Stimulated activated CD4-positive, alpha-beta T cell treated with anti-CD3 and anti-CD28 coated beads, Interleukin-4, amount 100 ng/mL, for 1 hour (primary cell): ENCODE measurements around the gene EBF3.
"Not testable (repeated sequence)": the region's sequence is repeated elsewhere in the genome, so short reads cannot be mapped to it uniquely, and the experiment has no call there.

ENCODE experiments used
- DNase-seq: peaks from one replicate; pipeline ENCODE4 v3.0.0-alpha.2; 2020

EBF3 gene

DNA sequence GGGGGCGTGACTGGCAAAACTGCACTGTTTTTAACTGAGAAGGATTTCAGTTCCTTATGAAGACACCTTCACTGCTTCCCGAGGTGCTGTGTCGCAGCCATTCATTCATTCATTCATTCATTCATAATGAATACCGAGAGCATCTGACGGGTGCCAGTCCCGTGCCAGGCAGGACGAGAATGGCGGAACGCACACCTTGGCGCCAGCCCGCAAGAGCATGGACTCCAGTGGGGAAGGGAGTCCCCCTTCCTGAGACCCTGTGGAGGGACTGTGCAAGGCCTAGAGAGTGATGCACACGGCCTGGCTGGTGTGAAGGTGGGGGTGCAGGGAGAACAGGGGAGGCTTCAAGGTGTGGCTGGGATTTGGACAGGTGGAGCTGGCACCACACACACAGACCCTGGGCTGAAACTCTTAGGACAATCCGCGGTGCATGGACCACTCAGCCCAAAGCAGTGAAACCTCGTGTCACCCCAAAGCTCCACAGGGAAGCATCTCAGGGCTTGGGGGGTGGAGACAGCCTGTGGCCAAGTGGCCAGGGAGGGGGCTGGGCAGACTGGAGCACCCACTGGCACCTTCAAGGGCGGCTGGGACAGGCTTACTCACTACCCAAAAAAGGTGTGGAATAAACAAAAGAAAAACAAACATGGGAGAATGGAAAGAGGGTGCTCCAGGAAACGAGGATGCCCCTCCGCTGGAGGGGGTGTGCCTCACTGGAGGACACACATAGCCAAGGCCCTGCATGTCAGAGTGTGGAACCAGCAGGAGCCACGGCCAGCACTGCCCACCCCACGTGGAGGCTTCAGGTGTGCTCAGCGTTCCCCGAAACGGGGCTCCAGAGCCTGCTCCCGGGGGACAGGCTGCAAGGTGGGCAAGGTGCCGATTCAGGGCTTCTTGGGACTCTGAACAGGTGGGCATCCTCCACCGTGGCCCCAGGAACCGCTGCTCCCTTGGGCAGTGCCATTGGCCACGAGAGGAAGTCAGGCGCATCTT is 37.7 kb downstream of the EBF3 start:
- no peak for DNase-seq

DNA sequence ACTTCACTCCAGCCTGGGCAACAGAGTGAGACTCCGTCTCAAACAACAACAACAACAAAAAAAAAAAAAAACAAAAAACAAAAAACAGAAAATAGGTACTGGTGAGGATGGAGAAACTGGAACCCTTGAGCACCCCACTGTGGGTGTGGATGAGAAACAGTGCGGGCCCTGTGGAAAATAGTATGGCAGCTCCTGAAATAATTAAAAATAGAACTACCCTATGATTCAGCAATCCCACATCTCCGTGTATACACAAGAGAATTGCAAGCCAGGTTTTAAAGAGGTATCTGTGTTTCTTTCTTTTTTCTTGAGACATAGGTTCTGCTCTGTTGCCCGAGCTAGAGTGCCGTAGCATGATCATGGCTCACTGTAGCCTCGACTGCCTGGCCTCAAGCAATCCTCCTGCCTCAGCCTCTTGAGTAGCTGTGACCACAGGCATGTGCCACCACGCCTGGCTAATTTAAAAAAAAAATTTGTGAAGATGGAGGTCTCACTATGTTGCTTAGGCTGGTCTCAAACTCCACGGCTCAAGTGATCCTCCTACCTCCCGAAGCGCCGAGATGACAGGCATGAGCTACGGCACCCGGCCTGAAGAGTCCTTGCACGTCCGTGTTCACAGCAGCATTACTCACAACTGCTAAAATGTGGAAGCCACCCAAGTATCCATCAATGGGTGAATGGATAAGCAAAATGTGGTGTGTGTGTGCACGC is 39.5 kb downstream of the EBF3 start:
- no peak for DNase-seq

GRCh38 chr10:129922598-129923123 is 41.4 kb downstream of the EBF3 start:
- DNase-seq, result no peak

DNA sequence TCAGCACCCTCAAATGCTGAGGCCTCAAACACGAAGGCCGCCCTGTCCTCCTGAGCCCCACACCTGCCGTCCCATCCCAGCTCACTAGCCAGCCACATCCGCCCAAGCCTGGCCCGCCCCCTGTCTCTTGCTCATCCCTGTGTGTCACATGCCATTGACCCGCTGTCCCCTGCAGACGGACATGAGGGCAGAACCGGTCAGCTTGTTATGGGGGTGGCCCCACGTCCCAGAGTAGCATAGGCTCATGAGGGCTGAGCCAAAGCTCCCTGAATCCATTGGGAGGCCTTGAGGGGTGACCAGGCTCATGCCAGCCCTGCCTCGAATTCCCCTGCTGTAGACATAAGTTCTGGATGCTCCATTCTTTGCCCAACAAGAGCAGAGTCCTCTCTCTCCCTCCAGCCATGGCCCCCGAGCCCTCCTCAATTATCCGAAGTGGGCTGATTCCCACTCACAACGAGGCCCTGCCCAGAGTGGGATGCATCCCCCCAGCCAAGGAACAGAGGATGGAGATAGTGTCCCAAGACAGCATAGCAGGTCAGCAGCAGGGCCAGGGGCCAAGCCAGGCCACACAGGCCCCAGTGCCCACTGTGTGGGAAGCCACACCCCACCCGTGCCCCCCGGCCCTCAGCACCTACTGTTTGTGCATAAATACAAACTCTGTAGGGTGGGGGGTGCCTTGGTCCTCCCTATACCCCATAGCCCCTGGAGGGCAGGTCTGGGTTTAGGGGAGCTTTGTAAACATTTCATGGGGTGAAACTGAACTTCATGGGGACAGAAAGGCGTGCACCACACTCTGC is 42.1 kb downstream of the EBF3 start:
- DNase-seq, result no peak

DNA sequence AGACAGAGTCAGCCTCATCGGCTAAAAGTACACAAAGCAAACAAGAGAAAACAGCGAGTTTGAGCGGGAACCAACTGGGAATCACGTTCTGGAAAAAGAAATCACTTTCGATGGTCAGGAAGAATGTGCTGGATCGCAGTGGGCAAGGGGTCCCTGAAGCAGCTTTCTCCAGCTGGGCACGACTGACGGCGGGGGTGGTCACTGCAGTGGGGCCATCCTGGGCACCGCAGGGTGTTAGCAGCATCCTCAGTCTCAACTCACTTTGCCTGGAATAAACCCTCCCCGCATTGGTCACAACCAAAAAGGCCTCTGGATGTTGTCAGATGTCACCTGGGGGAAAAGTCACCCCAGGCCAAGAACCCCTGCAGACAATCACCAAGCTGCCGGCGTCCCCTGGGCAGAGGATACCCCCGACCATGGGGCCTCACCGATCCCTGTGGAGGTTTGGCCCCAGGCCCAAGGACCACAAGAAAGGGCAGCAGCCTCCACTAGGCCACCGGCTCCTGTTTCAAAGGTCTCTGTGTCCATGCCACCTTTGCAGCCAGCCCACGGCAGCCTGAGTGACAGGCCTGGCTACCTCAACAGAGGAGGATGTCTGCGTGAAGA is 42.9 kb downstream of the EBF3 start:
- no peak for DNase-seq

GRCh38 chr10:129920187-129920586 is 43.9 kb downstream of the EBF3 start:
- not testable (repeated sequence) for DNase-seq

- DNase-seq, result no peak
Measured at GRCh38 chr10:129919358-129919757, 44.7 kb downstream of the EBF3 start.

- no peak for DNase-seq
Measured at GRCh38 chr10:129918836-129919235, 45.2 kb downstream of the EBF3 start.

GRCh38 chr10:129918401-129918800 is 45.7 kb downstream of the EBF3 start:
- DNase-seq, result no peak

- DNase-seq, result no peak
Measured at GRCh38 chr10:129917936-129918335, 46.1 kb downstream of the EBF3 start.

GRCh38 chr10:129916506-129916995 is 47.5 kb downstream of the EBF3 start:
- DNase-seq, result no peak

- DNase-seq, result no peak
Measured at GRCh38 chr10:129915526-129916378, 48.3 kb downstream of the EBF3 start.

DNA sequence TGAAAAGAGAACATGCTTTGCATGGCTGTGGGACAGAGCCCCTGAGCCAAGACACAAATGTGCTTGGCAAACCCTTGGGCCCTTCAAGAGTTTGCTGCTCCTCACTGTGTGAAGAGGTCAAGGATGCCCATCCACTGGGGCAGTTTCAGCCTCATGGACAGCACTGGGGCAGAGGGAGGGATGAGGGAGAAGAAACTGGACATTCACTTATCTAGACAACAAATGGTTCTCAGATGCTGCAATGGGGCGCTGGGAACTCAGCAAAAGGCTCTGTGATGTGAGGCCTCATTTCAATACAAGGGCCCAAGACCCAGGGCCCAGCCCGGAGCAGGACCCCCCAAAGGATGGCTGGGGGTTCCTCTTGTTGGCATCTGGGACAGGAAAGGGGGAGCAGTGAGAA is 49.1 kb downstream of the EBF3 start:
- DNase-seq, result no peak

- DNase-seq, result no peak
Measured at GRCh38 chr10:129914153-129914855, 49.8 kb downstream of the EBF3 start.

GRCh38 chr10:129912986-129913695 is 50.9 kb downstream of the EBF3 start:
- DNase-seq, result no peak

DNA sequence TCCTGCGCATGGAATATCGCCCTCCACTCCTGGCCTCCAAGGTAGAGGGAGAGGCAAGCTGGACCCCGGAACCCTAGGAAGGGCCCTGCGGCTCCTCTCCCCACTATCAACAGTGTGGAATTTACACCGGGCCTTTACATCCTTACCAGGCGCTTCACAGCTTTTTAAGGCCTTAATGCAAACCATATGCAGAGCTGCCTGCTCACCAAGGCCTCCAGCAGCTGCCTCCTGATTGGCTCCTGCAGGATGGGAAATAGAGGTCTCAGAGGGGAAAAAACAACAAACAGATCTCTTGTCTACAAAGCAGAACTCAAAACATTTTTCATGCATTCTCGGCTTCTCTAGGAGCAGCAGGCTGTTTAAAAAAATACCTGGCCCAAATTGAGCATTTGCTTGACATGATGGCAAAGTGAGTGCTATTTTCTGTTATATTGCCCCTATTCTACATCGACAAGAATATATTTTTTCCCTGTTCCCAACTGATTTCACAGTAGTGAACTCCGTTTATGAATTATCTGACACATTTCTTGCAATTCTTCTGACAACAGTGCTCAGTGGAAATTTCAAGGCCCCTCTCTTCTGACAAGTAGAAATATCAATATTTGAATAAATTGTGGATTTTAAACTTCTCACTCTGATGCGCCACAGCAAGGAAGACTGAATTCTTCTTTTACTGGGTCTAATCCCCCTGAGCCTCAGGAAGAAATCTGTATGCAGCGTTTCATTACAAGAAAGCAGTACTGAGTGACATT is 51.7 kb downstream of the EBF3 start:
- DNase-seq, result no peak

DNA sequence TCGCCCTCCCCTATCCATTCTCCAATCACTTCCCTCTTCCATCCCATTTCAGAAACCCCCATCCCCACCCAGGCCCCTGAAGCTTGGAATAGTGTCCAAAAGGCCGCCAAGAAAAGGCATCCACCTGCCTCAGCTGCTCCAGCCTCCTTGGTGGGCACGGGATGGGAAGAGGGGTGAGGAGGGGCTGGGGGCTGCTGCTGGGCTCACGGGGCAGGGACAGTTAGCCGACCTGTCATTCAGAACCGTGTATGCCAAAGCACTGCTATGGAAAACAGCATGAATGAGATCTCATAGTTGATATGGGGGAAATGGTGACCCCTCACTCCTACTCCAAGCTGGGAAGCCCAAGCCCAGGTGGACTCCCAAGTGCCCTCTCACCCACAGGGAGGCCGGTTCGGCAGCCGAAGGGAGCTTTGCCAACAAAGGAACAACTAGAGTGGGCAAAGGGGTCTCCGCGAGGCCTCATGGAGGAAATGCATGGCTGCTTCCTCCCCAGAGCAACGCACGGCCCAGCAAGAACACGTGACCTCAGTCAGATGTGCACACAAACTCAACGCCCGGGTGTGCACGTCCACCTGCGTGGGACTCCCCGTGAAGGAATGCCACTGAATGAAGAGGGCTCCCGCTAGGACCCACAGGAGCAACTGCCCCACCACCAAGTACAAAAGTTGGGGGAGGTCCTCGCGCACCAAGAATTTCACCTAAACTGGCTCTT is 52.5 kb downstream of the EBF3 start:
- no peak for DNase-seq

GRCh38 chr10:129910861-129911260 is 53.2 kb downstream of the EBF3 start:
- DNase-seq, result no peak
